Mesendoderm (in vitro differentiated cells): ENCODE measurements around the gene KCNJ11.

Experiments
- DNase-seq: peaks from one replicate; pipeline ENCODE4 v3.0.0; 2013
- H2AK5ac ChIP-seq: 2 replicates; pipeline ENCODE4 v1.6.1; 2013; ENCODE audit warnings: low read length, inconsistent platforms
- H2BK120ac ChIP-seq: 2 replicates; pipeline ENCODE4 v1.6.1; 2013; ENCODE audit warnings: low read depth, mild to moderate bottlenecking, low read length, moderate library complexity, mixed read lengths
- H2BK15ac ChIP-seq: replicated peaks from 2 replicates; pipeline ENCODE4 v1.6.1; 2013; ENCODE audit warnings: low read depth, mild to moderate bottlenecking, moderate library complexity
- H2BK5ac ChIP-seq: 2 replicates; pipeline ENCODE4 v1.6.1; 2013; ENCODE audit warnings: low read length, inconsistent platforms
- H3K18ac ChIP-seq: 2 replicates; pipeline ENCODE4 v1.6.1; 2013; ENCODE audit warnings: mild to moderate bottlenecking, low read length, mixed read lengths
- H3K23ac ChIP-seq: one replicate; pipeline ENCODE4 v1.6.1; 2013; ENCODE audit warnings: low read length
- H3K27ac ChIP-seq: 2 replicates; pipeline ENCODE4 v1.5.1; 2013; ENCODE audit warnings: low read depth, mild to moderate bottlenecking, inconsistent platforms, low read length, moderate library complexity
- H3K27me3 ChIP-seq: 2 replicates; pipeline ENCODE4 v1.6.1; 2013; ENCODE audit warnings: low read length, control low read depth, mild to moderate bottlenecking, inconsistent platforms; ENCODE audit not compliant: insufficient read depth, poor library complexity
- H3K36me3 ChIP-seq: 2 replicates; pipeline ENCODE4 v1.6.1; 2013; ENCODE audit warnings: low read length, inconsistent platforms; ENCODE audit not compliant: control insufficient read depth, insufficient read depth
- H3K4ac ChIP-seq: one replicate; pipeline ENCODE4 v1.6.1; 2013; ENCODE audit warnings: low read depth, mild to moderate bottlenecking, low read length, moderate library complexity
- H3K4me1 ChIP-seq: 2 replicates; pipeline ENCODE4 v1.6.1; 2013; ENCODE audit warnings: low read depth, low read length, inconsistent platforms; ENCODE audit not compliant: control insufficient read depth
- H3K4me2 ChIP-seq: 2 replicates; pipeline ENCODE4 v1.6.1; 2013; ENCODE audit warnings: low read length
- H3K4me3 ChIP-seq: 2 replicates; pipeline ENCODE4 v1.5.1; 2013; ENCODE audit warnings: mild to moderate bottlenecking, low read length
- H3K56ac ChIP-seq: one replicate; pipeline ENCODE4 v1.6.1; 2013; ENCODE audit warnings: low read length
- H3K79me1 ChIP-seq: 2 replicates; pipeline ENCODE4 v1.6.1; 2013; ENCODE audit warnings: low read length, inconsistent platforms
- H3K79me2 ChIP-seq: 2 replicates; pipeline ENCODE4 v1.6.1; 2013; ENCODE audit warnings: mild to moderate bottlenecking, low read length; ENCODE audit not compliant: control insufficient read depth, insufficient read depth
- H3K9ac ChIP-seq: 2 replicates; pipeline ENCODE4 v1.6.1; 2013; ENCODE audit warnings: low read length, inconsistent platforms
- H4K5ac ChIP-seq: one replicate; pipeline ENCODE4 v1.6.1; 2013; ENCODE audit warnings: low read length
- H4K8ac ChIP-seq: one replicate; pipeline ENCODE4 v1.6.1; 2013; ENCODE audit warnings: low read depth, mild to moderate bottlenecking, control low read depth, low read length, moderate library complexity
- WGBS: extraction: QIAGEN DNeasy Blood & Tissue Kit; methylation state at CpG from one replicate; pipeline ENCODE4 v1.1.7; 2013; ENCODE audit warnings: low lambda C conversion rate, missing lambda C conversion rate; ENCODE audit not compliant: insufficient coverage; ENCODE audit errors: extremely low coverage; 5-methylcytosine and 5-hydroxymethylcytosine counted together

The KCNJ11 gene

GRCh38 chr11:17399236-17399635 is 10.8 kb upstream of the KCNJ11 start:
- Histone ChIP-seq H2BK15ac (no peak overlapping the region), H2AK5ac (no peak overlapping the region), H2BK120ac (no peak overlapping the region), H3K36me3 (no peaks in the 10 kb centered on the region), H3K56ac (no peak overlapping the region), H3K4ac (no peak overlapping the region), H3K18ac (no peak overlapping the region), H3K9ac (no peak overlapping the region), H4K5ac (no peak overlapping the region), H3K4me1 (no peaks in the 10 kb centered on the region), H3K4me2 (no peak overlapping the region), H3K27me3 (no peaks in the 10 kb centered on the region), H3K79me1 (no peaks in the 10 kb centered on the region), H3K27ac (no peak overlapping the region), H3K79me2 (no peaks in the 10 kb centered on the region), H3K23ac (no peak overlapping the region), H2BK5ac (no peak overlapping the region), H4K8ac (no peak overlapping the region), H3K4me3 (no peak overlapping the region)
- no peak for DNase-seq

GRCh38 chr11:17397311-17398002 is 9.0 kb upstream of the KCNJ11 start:
- DNase-seq: no peak
- Histone ChIP-seq H3K4me3 (no peak overlapping the region), H4K5ac (no peak overlapping the region), H3K27me3 (no peaks in the 10 kb centered on the region), H3K4me2 (no peak overlapping the region), H3K79me1 (no peaks in the 10 kb centered on the region), H3K56ac (no peak overlapping the region), H3K27ac (no peak overlapping the region), H2AK5ac (no peak overlapping the region), H3K36me3 (no peaks in the 10 kb centered on the region), H2BK5ac (no peak overlapping the region), H3K79me2 (no peaks in the 10 kb centered on the region), H3K23ac (no peak overlapping the region), H3K4me1 (no peaks in the 10 kb centered on the region), H2BK120ac (no peak overlapping the region), H3K18ac (no peak overlapping the region), H3K4ac (no peak overlapping the region), H3K9ac (no peak overlapping the region), H2BK15ac (no peak overlapping the region), H4K8ac (no peak overlapping the region)
- no CpG with 5 or more reads among the region's 14 CpGs for WGBS

- H3K4me3 ChIP-seq: no peak overlapping the region
- no peak for DNase-seq
- H3K4ac ChIP-seq: no peak overlapping the region
- no CpG with 5 or more reads among the region's 22 CpGs for WGBS
- no peak overlapping the region for H3K4me2 ChIP-seq
- no peaks in the 10 kb centered on the region for H3K79me1 ChIP-seq
- H3K56ac ChIP-seq: no peak overlapping the region
- no peak overlapping the region for H2AK5ac ChIP-seq
- no peak overlapping the region for H3K27ac ChIP-seq
- no peak overlapping the region for H3K23ac ChIP-seq
- no peak overlapping the region for H2BK15ac ChIP-seq
- no peak overlapping the region for H3K18ac ChIP-seq
- no peak overlapping the region for H3K9ac ChIP-seq
- H4K8ac ChIP-seq: no peak overlapping the region
- H4K5ac ChIP-seq: no peak overlapping the region
- H2BK120ac ChIP-seq: no peak overlapping the region
- H3K36me3 ChIP-seq: no peaks in the 10 kb centered on the region
- H3K79me2 ChIP-seq: no peaks in the 10 kb centered on the region
- no peaks in the 10 kb centered on the region for H3K4me1 ChIP-seq
- no peaks in the 10 kb centered on the region for H3K27me3 ChIP-seq
- no peak overlapping the region for H2BK5ac ChIP-seq
These were observed 8.3 kb upstream of the KCNJ11 start for GRCh38 chr11:17396598-17397310.

GRCh38 chr11:17395978-17396377 is 7.5 kb upstream of the KCNJ11 start:
- no peaks in the 10 kb centered on the region for H3K4me1 ChIP-seq
- H2AK5ac ChIP-seq: no peak overlapping the region
- H3K23ac ChIP-seq: no peak overlapping the region
- H3K4me2 ChIP-seq: no peak overlapping the region
- H3K9ac ChIP-seq: no peak overlapping the region
- H3K56ac ChIP-seq: no peak overlapping the region
- H2BK5ac ChIP-seq: no peak overlapping the region
- DNase-seq: no peak
- no peak overlapping the region for H3K4ac ChIP-seq
- no peak overlapping the region for H3K27ac ChIP-seq
- no peak overlapping the region for H3K4me3 ChIP-seq
- H3K36me3 ChIP-seq: no peaks in the 10 kb centered on the region
- H3K27me3 ChIP-seq: no peaks in the 10 kb centered on the region
- H2BK15ac ChIP-seq: no peak overlapping the region
- no CpG with 5 or more reads among the region's 6 CpGs for WGBS
- H3K79me1 ChIP-seq: no peaks in the 10 kb centered on the region
- no peak overlapping the region for H3K18ac ChIP-seq
- no peak overlapping the region for H2BK120ac ChIP-seq
- no peak overlapping the region for H4K5ac ChIP-seq
- H4K8ac ChIP-seq: no peak overlapping the region
- H3K79me2 ChIP-seq: no peaks in the 10 kb centered on the region

GRCh38 chr11:17395554-17395961 is 7.1 kb upstream of the KCNJ11 start:
- Histone ChIP-seq H3K23ac (no peak overlapping the region), H3K4ac (no peak overlapping the region), H3K18ac (no peak overlapping the region), H2BK15ac (no peak overlapping the region), H3K56ac (no peak overlapping the region), H3K27me3 (no peaks in the 10 kb centered on the region), H3K4me3 (no peak overlapping the region), H3K36me3 (no peaks in the 10 kb centered on the region), H3K4me2 (no peak overlapping the region), H3K79me1 (no peaks in the 10 kb centered on the region), H3K79me2 (no peaks in the 10 kb centered on the region), H2AK5ac (no peak overlapping the region), H3K4me1 (no peaks in the 10 kb centered on the region), H2BK120ac (no peak overlapping the region), H2BK5ac (no peak overlapping the region), H3K27ac (no peak overlapping the region), H4K8ac (no peak overlapping the region), H3K9ac (no peak overlapping the region), H4K5ac (no peak overlapping the region)
- DNase-seq: no peak
- WGBS: no CpG with 5 or more reads among the region's 20 CpGs
